Gastrocnemius medialis (tissue), 4 donors: ENCODE data around the gene LTBP1.

Experiments used
- POLR2A ChIP-seq, 2 donors: fragments of 450-650 bp; IDR thresholded peaks; one replicate each; pipeline ENCODE4 v1.6.1; 2017; ENCODE audit warnings: antibody characterized with exemption in 2 of 2, mild to moderate bottlenecking in 2 of 2, moderate library complexity in 2 of 2
- TF ChIP-seq, protein P1 (sequence below), 5 experiments: fragments of 450-650 bp in 3 of 5; fragments of 200-600 bp in 2 of 5; sonication (generic) in 2 of 5; IDR thresholded peaks in 4 of 5; conservative IDR thresholded peaks in 1 of 5; 1 replicate in 4 of 5; 2 replicates in 1 of 5; pipeline ENCODE4 v1.5.1; 2016 to 2019; ENCODE audit warnings: antibody characterized with exemption in 5 of 5, mild to moderate bottlenecking in 3 of 5, moderate library complexity in 3 of 5

DNA sequence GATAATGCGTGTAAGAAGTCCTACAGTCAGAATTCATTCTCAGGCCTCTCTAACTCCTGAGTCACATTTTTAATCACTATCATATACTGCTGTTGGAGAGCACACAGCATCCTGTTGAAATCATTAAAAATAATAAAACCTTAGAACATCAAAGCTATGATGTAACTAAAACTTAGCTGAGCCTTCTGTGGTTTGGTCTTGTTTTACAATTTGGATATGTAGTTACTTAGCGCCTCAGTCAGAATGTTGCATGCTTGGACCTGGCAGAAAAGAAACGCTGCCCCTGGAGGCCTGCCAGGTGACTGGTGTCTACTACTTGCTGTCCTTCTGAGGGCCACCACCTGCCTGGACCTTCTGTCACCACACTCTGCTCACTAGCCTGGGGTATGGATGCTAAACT, 268.5 kb downstream of the LTBP1 start:
- TF ChIP-seq, protein P1, sequence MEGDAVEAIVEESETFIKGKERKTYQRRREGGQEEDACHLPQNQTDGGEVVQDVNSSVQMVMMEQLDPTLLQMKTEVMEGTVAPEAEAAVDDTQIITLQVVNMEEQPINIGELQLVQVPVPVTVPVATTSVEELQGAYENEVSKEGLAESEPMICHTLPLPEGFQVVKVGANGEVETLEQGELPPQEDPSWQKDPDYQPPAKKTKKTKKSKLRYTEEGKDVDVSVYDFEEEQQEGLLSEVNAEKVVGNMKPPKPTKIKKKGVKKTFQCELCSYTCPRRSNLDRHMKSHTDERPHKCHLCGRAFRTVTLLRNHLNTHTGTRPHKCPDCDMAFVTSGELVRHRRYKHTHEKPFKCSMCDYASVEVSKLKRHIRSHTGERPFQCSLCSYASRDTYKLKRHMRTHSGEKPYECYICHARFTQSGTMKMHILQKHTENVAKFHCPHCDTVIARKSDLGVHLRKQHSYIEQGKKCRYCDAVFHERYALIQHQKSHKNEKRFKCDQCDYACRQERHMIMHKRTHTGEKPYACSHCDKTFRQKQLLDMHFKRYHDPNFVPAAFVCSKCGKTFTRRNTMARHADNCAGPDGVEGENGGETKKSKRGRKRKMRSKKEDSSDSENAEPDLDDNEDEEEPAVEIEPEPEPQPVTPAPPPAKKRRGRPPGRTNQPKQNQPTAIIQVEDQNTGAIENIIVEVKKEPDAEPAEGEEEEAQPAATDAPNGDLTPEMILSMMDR (IDR thresholded peaks at IDR 0.05 in 4 of 5, conservative IDR thresholded peaks at IDR 0.05 in 1 of 5): no peak
- no peak for TF ChIP-seq POLR2A (IDR thresholded peaks at IDR 0.05)
